22Rv1 (cell line): ENCODE results near the gene ADAMTS9.

Experiments used
- CTCF ChIP-seq: fragments of 450-650 bp; IDR thresholded peaks from 2 replicates; pipeline ENCODE4 v1.5.1; 2017; ENCODE audit warnings: mild to moderate bottlenecking
- ZFX ChIP-seq: fragments of 450-650 bp; IDR thresholded peaks from 2 replicates; pipeline ENCODE4 v1.6.1; 2017; ENCODE audit warnings: antibody characterized with exemption, borderline replicate concordance

- TF ChIP-seq CTCF (no peak), ZFX (no peak)
Observed at GRCh38 chr3:64634417-64634816, 53.4 kb downstream of the ADAMTS9 start.
